ENCODE measurements around the gene LCN2.

DNA sequence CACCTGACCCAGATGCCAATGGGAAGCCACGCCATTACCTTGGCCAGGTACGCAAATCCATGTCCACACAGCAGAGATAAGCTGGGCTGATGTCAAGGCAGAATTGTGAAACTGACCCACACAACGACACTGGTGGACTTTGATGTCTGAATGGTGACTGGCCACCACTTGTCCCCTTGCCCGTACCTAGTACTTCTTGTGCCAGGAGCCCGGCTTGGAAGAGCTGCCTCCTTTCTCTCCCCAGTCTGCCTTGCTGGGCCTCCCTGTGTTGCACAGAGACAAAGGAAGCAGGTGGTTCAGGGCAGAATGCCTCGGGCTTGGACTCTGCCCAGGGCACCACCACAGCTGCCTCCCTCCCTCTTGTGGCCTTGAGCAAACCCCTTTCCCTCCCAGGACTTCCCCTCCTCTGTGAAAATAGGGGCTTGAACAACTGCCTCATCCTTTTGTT is 45.1 kb upstream of the LCN2 start:
- no peak for TF ChIP-seq GATA2 (IDR thresholded peaks at IDR 0.05; ENCODE audit: low read depth, low read length)
- no peak for TF ChIP-seq GATA3 (IDR thresholded peaks at IDR 0.05; ENCODE audit: low read depth, low read length)

Measured in SH-SY5Y (cell line).